GM12878 (cell line): ENCODE data around the gene TANC1. TPM values are rescaled to one million over a fixed set of nuclear protein-coding genes. Genes with fewer than 3 reads are reported as not detected.

Source experiments
- ATAC-seq: fragments of 200-7000 bp; cut with Tn5 transposase; 3 replicates; pipeline ENCODE4 v1.9.1; 2020; ENCODE audit warnings: mild to moderate bottlenecking, moderate library complexity
- BruUV-seq: library from RNA; stranded (reverse); fragments of 400-500 nt; replicated peaks from 2 replicates; lab custom pipeline; 2021; lab: Mats Ljungman, UMichigan
- CTCF ChIA-PET: fragments of 300-600 bp; sonication (Branson Sonifier 250); formaldehyde crosslinking; extraction: SDS; loops from one replicate; lab custom pipeline; 2021; ENCODE audit warnings: inconsistent platforms; lab: Yijun Ruan, JAX
- POLR2A ChIA-PET: fragments of 350-600 bp; formaldehyde crosslinking; extraction: SDS; loops from one replicate; lab custom pipeline; 2021; ENCODE audit warnings: inconsistent platforms; lab: Charles Lee
- RAD21 ChIA-PET: fragments of 300-600 bp; sonication (Branson Sonifier 250); formaldehyde crosslinking; loops from one replicate; lab custom pipeline; 2023; ENCODE audit warnings: antibody characterized with exemption; ENCODE audit not compliant: unreplicated experiment; lab: Charles Lee
- SMC1A ChIA-PET: fragments of 300-600 bp; sonication (Branson Sonifier 250); formaldehyde crosslinking; loops from one replicate; lab custom pipeline; 2023; ENCODE audit not compliant: unreplicated experiment, uncharacterized antibody; lab: Charles Lee
- DNase-seq: peaks from one replicate; pipeline ENCODE4 v3.0.0-alpha.2; 2011; ENCODE audit warnings: low read depth, low spot score
- FAIRE-seq: peaks from 3 replicates; lab custom pipeline; 2011; peaks lifted over from hg19 to GRCh38; lab: Jason Lieb, UNC
- H2AFZ ChIP-seq: 2 replicates; pipeline ENCODE4 v1.6.0; 2011; ENCODE audit warnings: low read depth, low read length, control low read depth; ENCODE audit not compliant: control insufficient read depth
- H3K27ac ChIP-seq: 2 replicates; pipeline ENCODE4 v1.5.1; 2011; ENCODE audit warnings: control low read depth; ENCODE audit not compliant: control insufficient read depth, insufficient read depth
- H3K27me3 ChIP-seq, 2 experiments: replicated peaks in 1 of 2; 2 replicates each; pipeline versions ENCODE4 v1.6.0 to v1.6.1; 2011; ENCODE audit warnings: low read length in 1 of 2; ENCODE audit not compliant: control insufficient read depth in 2 of 2, insufficient read depth in 2 of 2
- H3K36me3 ChIP-seq, 2 experiments: 2 replicates each; pipeline ENCODE4 v1.5.1; 2011; ENCODE audit warnings: low read length in 1 of 2; ENCODE audit not compliant: control insufficient read depth in 2 of 2, insufficient read depth in 2 of 2
- H3K4me1 ChIP-seq: 2 replicates; pipeline ENCODE4 v1.6.1; 2011; ENCODE audit warnings: mild to moderate bottlenecking, low read length, moderate library complexity, mixed read lengths; ENCODE audit not compliant: control insufficient read depth, insufficient read depth
- H3K4me2 ChIP-seq: 2 replicates; pipeline ENCODE4 v1.6.0; 2011; ENCODE audit warnings: control low read depth; ENCODE audit not compliant: control insufficient read depth, insufficient read depth
- H3K4me3 ChIP-seq: fragments of 200-600 bp; sonication (generic); 2 replicates; pipeline ENCODE4 v1.5.1; 2016
- H3K79me2 ChIP-seq: 2 replicates; pipeline ENCODE4 v1.6.0; 2011; ENCODE audit warnings: low read length; ENCODE audit not compliant: control insufficient read depth, insufficient read depth
- H3K9ac ChIP-seq: 2 replicates; pipeline ENCODE4 v1.8.0; 2011; ENCODE audit warnings: low read length, control low read depth, mixed read lengths; ENCODE audit not compliant: control insufficient read depth, insufficient read depth
- H3K9me3 ChIP-seq: replicated peaks from 3 replicates; pipeline ENCODE4 v1.5.1; 2011; ENCODE audit warnings: mild to moderate bottlenecking, low read length; ENCODE audit not compliant: control insufficient read depth, insufficient read depth
- H4K20me1 ChIP-seq: 2 replicates; pipeline ENCODE4 v1.6.0; 2011; ENCODE audit not compliant: control insufficient read depth, insufficient read depth
- CBX5 ChIP-seq: sonication (generic); IDR thresholded peaks from 2 replicates; pipeline ENCODE4 v1.6.1; 2016; ENCODE audit warnings: low read depth, moderate library complexity, mild to moderate bottlenecking, inconsistent platforms
- CHD4 ChIP-seq: fragments of 200-600 bp; sonication (generic); IDR thresholded peaks from 2 replicates; pipeline ENCODE4 v1.6.1; 2016; ENCODE audit warnings: mild to moderate bottlenecking
- HSF1 ChIP-seq: fragments of 150-350 bp; IDR thresholded peaks from 2 replicates; pipeline ENCODE4 v1.6.1; 2014; ENCODE audit warnings: mild to moderate bottlenecking, low read depth, low read length
- PAX5 ChIP-seq: IDR thresholded peaks from 2 replicates; pipeline ENCODE4 v1.6.1; 2011; ENCODE audit warnings: low read depth, low read length, borderline replicate concordance
- POLR2AphosphoS5 ChIP-seq: IDR thresholded peaks from 2 replicates; pipeline ENCODE4 v1.6.1; 2011; ENCODE audit warnings: mild to moderate bottlenecking, low read length, inconsistent platforms
- POU2F2 ChIP-seq: IDR thresholded peaks from 3 replicates; pipeline ENCODE4 v1.6.1; 2011; ENCODE audit warnings: low read depth, mild to moderate bottlenecking, low read length, borderline replicate concordance
- SMAD1 ChIP-seq: fragments of 450-650 bp; IDR thresholded peaks from 2 replicates; pipeline ENCODE4 v1.6.1; 2018; ENCODE audit warnings: mild to moderate bottlenecking, low read depth; ENCODE audit not compliant: partially characterized antibody
- STAT3 ChIP-seq: IDR thresholded peaks from 2 replicates; pipeline ENCODE4 v1.6.1; 2011; ENCODE audit warnings: low read depth, low read length, improper control_type of control experiment
- ZNF207 ChIP-seq: fragments of 450-650 bp; IDR thresholded peaks from 2 replicates; pipeline ENCODE4 v1.6.1; 2014; ENCODE audit warnings: antibody characterized with exemption, mild to moderate bottlenecking, borderline replicate concordance
- ZNF217 ChIP-seq: fragments of 450-650 bp; IDR thresholded peaks from 2 replicates; pipeline ENCODE4 v1.6.1; 2017; ENCODE audit warnings: antibody characterized with exemption, mild to moderate bottlenecking
- ZNF24 ChIP-seq: fragments of 450-650 bp; IDR thresholded peaks from 2 replicates; pipeline ENCODE4 v1.6.1; 2017; ENCODE audit warnings: antibody characterized with exemption, mild to moderate bottlenecking
- WGBS: methylation state at CpG from one replicate; pipeline ENCODE4 v1.1.6; 2016; ENCODE audit warnings: low lambda C conversion rate; ENCODE audit not compliant: insufficient replicate concordance, insufficient coverage; ENCODE audit errors: missing lambda C conversion rate; 5-methylcytosine and 5-hydroxymethylcytosine counted together
- in situ Hi-C: fragments of 300-500 bp; cut with MboI; formaldehyde crosslinking; loops from 9 replicates; pipeline ENCODE4 v1.14.3; 2018; ENCODE audit warnings: mixed read lengths
- intact Hi-C: fragments of 100-400 bp; cut with micrococcal nuclease; formaldehyde crosslinking; loops from one replicate; pipeline ENCODE4 v1.14.2; 2022; ENCODE audit not compliant: unreplicated experiment
- polyA plus RNA-seq, 11 experiments: library from polyadenylated mRNA; depleted of rRNA in 4 of 11; unstranded in 6 of 11; stranded (reverse) in 5 of 11; fragments of >200 nt; fragmentation: Nextera tagmentation in 4 of 11; fragmentation: Illumina TruSeq in 1 of 11; extraction: Ambion mirVana in 4 of 11; extraction: Trizol in 1 of 11; gene quantifications; 1 replicate in 1 of 11; 2 replicates in 10 of 11; pipeline versions ENCODE4 v1.2.1 to v1.2.3, GENCODE V29; 2011 to 2016; ENCODE audit warnings: inconsistent platforms in 2 of 11, missing spikeins in 2 of 11, low read depth in 1 of 11
- total RNA-seq, 4 experiments: library from RNA; depleted of rRNA in 3 of 4; stranded (reverse); fragments of >200 nt in 3 of 4; fragmentation: Illumina TruSeq in 1 of 4; extraction: Trizol in 1 of 4; gene quantifications; 2 replicates each; pipeline versions ENCODE4 v1.2.1 to v1.2.3, GENCODE V29; 2013 to 2021
- TF ChIP-seq, protein P1 (sequence below): IDR thresholded peaks from 2 replicates; pipeline ENCODE4 v1.6.1; 2011; ENCODE audit warnings: mild to moderate bottlenecking, low read depth, low read length, moderate library complexity; ENCODE audit not compliant: insufficient replicate concordance
- TF ChIP-seq, protein P2 (sequence below): fragments of 450-650 bp; IDR thresholded peaks from 2 replicates; pipeline ENCODE4 v1.6.1; 2018; ENCODE audit warnings: mild to moderate bottlenecking, low read depth, moderate library complexity; ENCODE audit not compliant: partially characterized antibody
- TF ChIP-seq, protein P3 (sequence below): IDR thresholded peaks from 2 replicates; pipeline ENCODE4 v1.6.1; 2012; ENCODE audit warnings: low read depth, low read length, improper control_type of control experiment
- TF ChIP-seq, protein P4 (sequence below): fragments of 450-650 bp; IDR thresholded peaks from 2 replicates; pipeline ENCODE4 v1.6.1; 2017; ENCODE audit warnings: antibody characterized with exemption, mild to moderate bottlenecking, moderate library complexity

The TANC1 gene
- total and polyA plus RNA-seq, 10 of the 15 experiments (the other 5 are each of a cell fraction or from before 2014, with no cell fraction given), result 0.05 to 5.0 (median 0.34) TPM

DNA sequence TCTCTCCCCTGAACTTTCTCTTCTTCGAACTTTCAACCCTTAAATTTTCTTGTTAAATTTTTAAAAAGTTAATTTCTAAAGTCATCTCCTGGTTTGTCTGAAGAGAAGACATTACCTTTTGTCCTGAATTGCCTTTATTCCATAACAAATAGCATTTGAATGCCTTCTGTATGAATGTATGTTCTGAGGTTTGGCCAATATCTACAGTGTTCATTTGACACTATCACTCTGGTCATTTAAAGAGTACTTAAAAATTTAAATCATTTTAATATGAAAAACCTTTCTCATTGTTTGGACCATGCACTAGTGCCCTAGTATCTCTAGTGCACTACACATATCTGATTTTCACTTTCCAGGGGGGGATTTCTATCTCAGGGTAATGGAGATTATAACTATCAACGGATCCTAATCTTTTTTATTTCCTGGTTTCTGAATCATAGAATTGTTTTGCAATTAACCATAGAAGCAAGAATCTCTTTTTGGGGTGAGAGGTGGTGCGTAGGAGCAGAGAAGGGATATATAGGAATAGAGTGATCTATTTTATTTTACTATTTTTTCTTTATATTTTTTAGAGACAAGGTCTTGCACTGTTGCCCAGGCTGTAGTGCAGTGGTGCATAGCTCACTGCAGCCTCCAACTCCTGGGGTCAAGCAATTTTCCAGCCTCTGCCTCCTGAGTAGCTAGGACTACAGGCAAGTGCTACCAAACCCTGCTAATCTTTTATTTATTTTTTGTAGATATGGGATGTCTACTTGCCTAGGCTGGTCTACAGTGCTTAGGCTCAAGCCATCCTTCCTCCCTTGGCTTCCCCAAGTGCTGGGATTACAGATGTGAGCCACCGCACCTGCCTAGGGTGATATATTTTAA is 25.5 kb downstream of the TANC1 start:
- 67% methylated on average over 4 of the region's 4 CpGs for WGBS
- POLR2A ChIA-PET, result no interaction called here
- SMC1A ChIA-PET, result no interaction called here
- in situ Hi-C loops (no loop called here), intact Hi-C loops (no loop called here)
- TF ChIP-seq, protein P1, sequence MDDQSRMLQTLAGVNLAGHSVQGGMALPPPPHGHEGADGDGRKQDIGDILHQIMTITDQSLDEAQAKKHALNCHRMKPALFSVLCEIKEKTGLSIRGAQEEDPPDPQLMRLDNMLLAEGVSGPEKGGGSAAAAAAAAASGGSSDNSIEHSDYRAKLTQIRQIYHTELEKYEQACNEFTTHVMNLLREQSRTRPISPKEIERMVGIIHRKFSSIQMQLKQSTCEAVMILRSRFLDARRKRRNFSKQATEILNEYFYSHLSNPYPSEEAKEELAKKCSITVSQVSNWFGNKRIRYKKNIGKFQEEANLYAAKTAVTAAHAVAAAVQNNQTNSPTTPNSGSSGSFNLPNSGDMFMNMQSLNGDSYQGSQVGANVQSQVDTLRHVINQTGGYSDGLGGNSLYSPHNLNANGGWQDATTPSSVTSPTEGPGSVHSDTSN, result no peak
- no peak for TF ChIP-seq STAT3
- no peak for TF ChIP-seq CBX5
- TF ChIP-seq, protein P2, sequence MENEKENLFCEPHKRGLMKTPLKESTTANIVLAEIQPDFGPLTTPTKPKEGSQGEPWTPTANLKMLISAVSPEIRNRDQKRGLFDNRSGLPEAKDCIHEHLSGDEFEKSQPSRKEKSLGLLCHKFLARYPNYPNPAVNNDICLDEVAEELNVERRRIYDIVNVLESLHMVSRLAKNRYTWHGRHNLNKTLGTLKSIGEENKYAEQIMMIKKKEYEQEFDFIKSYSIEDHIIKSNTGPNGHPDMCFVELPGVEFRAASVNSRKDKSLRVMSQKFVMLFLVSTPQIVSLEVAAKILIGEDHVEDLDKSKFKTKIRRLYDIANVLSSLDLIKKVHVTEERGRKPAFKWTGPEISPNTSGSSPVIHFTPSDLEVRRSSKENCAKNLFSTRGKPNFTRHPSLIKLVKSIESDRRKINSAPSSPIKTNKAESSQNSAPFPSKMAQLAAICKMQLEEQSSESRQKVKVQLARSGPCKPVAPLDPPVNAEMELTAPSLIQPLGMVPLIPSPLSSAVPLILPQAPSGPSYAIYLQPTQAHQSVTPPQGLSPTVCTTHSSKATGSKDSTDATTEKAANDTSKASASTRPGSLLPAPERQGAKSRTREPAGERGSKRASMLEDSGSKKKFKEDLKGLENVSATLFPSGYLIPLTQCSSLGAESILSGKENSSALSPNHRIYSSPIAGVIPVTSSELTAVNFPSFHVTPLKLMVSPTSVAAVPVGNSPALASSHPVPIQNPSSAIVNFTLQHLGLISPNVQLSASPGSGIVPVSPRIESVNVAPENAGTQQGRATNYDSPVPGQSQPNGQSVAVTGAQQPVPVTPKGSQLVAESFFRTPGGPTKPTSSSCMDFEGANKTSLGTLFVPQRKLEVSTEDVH, result no peak
- TF ChIP-seq ZNF24, result no peak
- TF ChIP-seq CHD4, result no peak
- TF ChIP-seq, protein P3, sequence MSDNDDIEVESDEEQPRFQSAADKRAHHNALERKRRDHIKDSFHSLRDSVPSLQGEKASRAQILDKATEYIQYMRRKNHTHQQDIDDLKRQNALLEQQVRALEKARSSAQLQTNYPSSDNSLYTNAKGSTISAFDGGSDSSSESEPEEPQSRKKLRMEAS, result no peak
- TF ChIP-seq PAX5, result no peak
- TF ChIP-seq ZNF217, result no peak
- no peak for TF ChIP-seq SMAD1
- no peak for TF ChIP-seq POLR2AphosphoS5
- TF ChIP-seq ZNF207, result no peak
- no peak for TF ChIP-seq POU2F2
- TF ChIP-seq HSF1, result no peak
- TF ChIP-seq, protein P4, sequence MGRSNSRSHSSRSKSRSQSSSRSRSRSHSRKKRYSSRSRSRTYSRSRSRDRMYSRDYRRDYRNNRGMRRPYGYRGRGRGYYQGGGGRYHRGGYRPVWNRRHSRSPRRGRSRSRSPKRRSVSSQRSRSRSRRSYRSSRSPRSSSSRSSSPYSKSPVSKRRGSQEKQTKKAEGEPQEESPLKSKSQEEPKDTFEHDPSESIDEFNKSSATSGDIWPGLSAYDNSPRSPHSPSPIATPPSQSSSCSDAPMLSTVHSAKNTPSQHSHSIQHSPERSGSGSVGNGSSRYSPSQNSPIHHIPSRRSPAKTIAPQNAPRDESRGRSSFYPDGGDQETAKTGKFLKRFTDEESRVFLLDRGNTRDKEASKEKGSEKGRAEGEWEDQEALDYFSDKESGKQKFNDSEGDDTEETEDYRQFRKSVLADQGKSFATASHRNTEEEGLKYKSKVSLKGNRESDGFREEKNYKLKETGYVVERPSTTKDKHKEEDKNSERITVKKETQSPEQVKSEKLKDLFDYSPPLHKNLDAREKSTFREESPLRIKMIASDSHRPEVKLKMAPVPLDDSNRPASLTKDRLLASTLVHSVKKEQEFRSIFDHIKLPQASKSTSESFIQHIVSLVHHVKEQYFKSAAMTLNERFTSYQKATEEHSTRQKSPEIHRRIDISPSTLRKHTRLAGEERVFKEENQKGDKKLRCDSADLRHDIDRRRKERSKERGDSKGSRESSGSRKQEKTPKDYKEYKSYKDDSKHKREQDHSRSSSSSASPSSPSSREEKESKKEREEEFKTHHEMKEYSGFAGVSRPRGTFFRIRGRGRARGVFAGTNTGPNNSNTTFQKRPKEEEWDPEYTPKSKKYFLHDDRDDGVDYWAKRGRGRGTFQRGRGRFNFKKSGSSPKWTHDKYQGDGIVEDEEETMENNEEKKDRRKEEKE, result no peak
- FAIRE-seq, result no peak
- no TSS peak for BruUV-seq
- RAD21 ChIA-PET, result no interaction called here
- H3K27ac ChIP-seq, result no peak overlapping the region
- no peak overlapping the region for H2AFZ ChIP-seq
- no peaks in the 10 kb centered on the region for H3K9me3 ChIP-seq
- no peaks in the 10 kb centered on the region for H3K36me3 ChIP-seq
- no peak for ATAC-seq
- peaks cover 3% of the 10 kb centered on the region; the same call in 1 of the 2 replicates for H3K4me1 ChIP-seq
- H3K27me3 ChIP-seq, result no peaks in the 10 kb centered on the region
- CTCF ChIA-PET, result no interaction called here
- no peak overlapping the region for H3K4me3 ChIP-seq
- H4K20me1 ChIP-seq, result no peaks in the 10 kb centered on the region
- no peaks in the 10 kb centered on the region for H3K79me2 ChIP-seq
- no peak for DNase-seq
- no peak overlapping the region for H3K4me2 ChIP-seq
- H3K9ac ChIP-seq, result no peak overlapping the region
